CD4-positive, alpha-beta memory T cell (primary cell): Measurements from ENCODE around the gene HAUS3. TPM values are rescaled to one million over a fixed set of nuclear protein-coding genes. Genes with fewer than 3 reads are reported as not detected.
A peak's percentile ranks its signal among the peaks of the same experiment; 100 is the strongest.

Experiments used
- CTCF ChIA-PET: fragments of 350-600 bp; sonication (Branson Sonifier 250); formaldehyde crosslinking; loops from one replicate; lab custom pipeline; 2021; ENCODE audit warnings: inconsistent platforms; ENCODE audit not compliant: partially characterized antibody; lab: Charles Lee
- POLR2A ChIA-PET: fragments of 350-600 bp; sonication (Branson Sonifier 250); formaldehyde crosslinking; loops from one replicate; lab custom pipeline; 2021; ENCODE audit not compliant: partially characterized antibody; lab: Charles Lee
- DNase-seq, 5 donors: peaks; one replicate each; pipeline versions ENCODE4 v3.0.0 to v3.0.0-alpha.2; 2020 to 2022; ENCODE audit warnings: mixed read lengths in 1 of 5
- H3K27ac ChIP-seq: one replicate; pipeline ENCODE4 v1.7.0; 2013; ENCODE audit warnings: low read depth, low read length
- H3K27me3 ChIP-seq: 2 replicates; pipeline ENCODE4 v1.7.0; 2013; ENCODE audit warnings: mild to moderate bottlenecking, low read length, moderate library complexity; ENCODE audit not compliant: insufficient read depth
- H3K36me3 ChIP-seq: 2 replicates; pipeline ENCODE4 v1.7.0; 2013; ENCODE audit warnings: mild to moderate bottlenecking, low read length, moderate library complexity; ENCODE audit not compliant: insufficient read depth
- H3K4me1 ChIP-seq: 2 replicates; pipeline ENCODE4 v1.7.0; 2013; ENCODE audit warnings: mild to moderate bottlenecking, low read length, moderate library complexity; ENCODE audit not compliant: insufficient read depth
- H3K4me3 ChIP-seq, 2 donors: one replicate each; pipeline ENCODE4 v1.7.0; 2013; ENCODE audit warnings: low read length in 2 of 2, mild to moderate bottlenecking in 1 of 2
- H3K9me3 ChIP-seq, 2 donors: one replicate each; pipeline ENCODE4 v1.7.0; 2013; ENCODE audit warnings: low read length in 2 of 2, control low read depth in 1 of 2; ENCODE audit not compliant: control insufficient read depth in 1 of 2
- H3K27ac Mint-ChIP-seq, 7 donors: one replicate each; pipeline ENCODE4 v1.8.0; 2020 to 2021; ENCODE audit warnings: mixed read lengths in 7 of 7, mild to moderate bottlenecking in 6 of 7, inconsistent platforms in 3 of 7, moderate library complexity in 3 of 7
- H3K27me3 Mint-ChIP-seq, 2 donors: one replicate each; pipeline ENCODE4 v1.8.0; 2020 to 2021; ENCODE audit warnings: mixed read lengths in 2 of 2
- H3K36me3 Mint-ChIP-seq, 2 donors: one replicate each; pipeline ENCODE4 v1.8.0; 2020 to 2021; ENCODE audit warnings: mixed read lengths in 2 of 2, inconsistent platforms in 1 of 2, mild to moderate bottlenecking in 1 of 2
- H3K4me1 Mint-ChIP-seq, 4 donors: one replicate each; pipeline ENCODE4 v1.8.0; 2020 to 2021; ENCODE audit warnings: mixed read lengths in 4 of 4, mild to moderate bottlenecking in 1 of 4
- H3K4me3 Mint-ChIP-seq, 8 donors: one replicate each; pipeline ENCODE4 v1.8.0; 2020 to 2021; ENCODE audit warnings: mixed read lengths in 8 of 8, mild to moderate bottlenecking in 7 of 8, moderate library complexity in 6 of 8, inconsistent platforms in 3 of 8
- H3K9me3 Mint-ChIP-seq, 8 donors: one replicate each; pipeline ENCODE4 v1.8.0; 2020 to 2021; ENCODE audit warnings: mixed read lengths in 8 of 8, mild to moderate bottlenecking in 5 of 8, inconsistent platforms in 3 of 8, moderate library complexity in 1 of 8
- intact Hi-C: fragments of 100-400 bp; cut with micrococcal nuclease; formaldehyde crosslinking; loops from one replicate; pipeline ENCODE4 v1.15.1; 2023
- polyA plus RNA-seq, 2 donors: library from polyadenylated mRNA; unstranded; fragments of 300-500 nt; fragmentation: Illumina TruSeq; gene quantifications; one replicate each; pipeline ENCODE4 v1.2.3, GENCODE V29; 2021
- total RNA-seq, 2 experiments: library from RNA; stranded (reverse); gene quantifications; one replicate each; pipeline ENCODE4 v1.2.3, GENCODE V29; 2021

Gene HAUS3
- total and polyA plus RNA-seq, 4 experiments from 2014 or later = 24.8 to 43.9 (median 37.5) TPM

- Histone ChIP-seq H3K4me3 (no peak overlapping the region), H3K36me3 (peaks cover 5% of the 10 kb centered on the region), H3K27me3 (no peaks in the 10 kb centered on the region), H3K27ac (no peak overlapping the region), H3K4me1 (no peaks in the 10 kb centered on the region), H3K9me3 (no peaks in the 10 kb centered on the region)
- intact Hi-C loops = no loop called here
- no peak overlapping the region for H3K27ac Mint-ChIP-seq
- no peaks in the 10 kb centered on the region for H3K4me1 Mint-ChIP-seq
- H3K27me3 Mint-ChIP-seq = no peaks in the 10 kb centered on the region
- ChIA-PET CTCF (interaction anchor here (1.5 kb wide), 1 partner anchor 8 kb away, joined by 3 read pairs; no protein-coding TSS in a partner anchor), POLR2A (no interaction called here)
- no peak for DNase-seq
- H3K9me3 Mint-ChIP-seq = peaks cover 0 to 4% (median 0%) of the 10 kb centered on the region in 8 donors
- no peak overlapping the region for H3K4me3 Mint-ChIP-seq
- H3K36me3 Mint-ChIP-seq = peaks cover 9 to 28% of the 10 kb centered on the region in 2 donors
Observed at GRCh38 chr4:2193326-2193725, 48.6 kb downstream of the HAUS3 start.

GRCh38 chr4:2186865-2187172 is 55.1 kb downstream of the HAUS3 start:
- no peak overlapping the region for H3K4me3 ChIP-seq
- peaks cover 0 to 6% of the 10 kb centered on the region in 2 donors for H3K9me3 ChIP-seq
- peaks cover 0 to 36% (median 17%) of the 10 kb centered on the region in 8 donors for H3K9me3 Mint-ChIP-seq
- ChIA-PET POLR2A (interaction anchor here (1.1 kb wide), 1 partner anchor 15 kb away, joined by 3 read pairs; no protein-coding TSS in a partner anchor), CTCF (no interaction called here)
- H3K27me3 ChIP-seq = no peaks in the 10 kb centered on the region
- no peak overlapping the region for H3K27ac ChIP-seq
- H3K36me3 ChIP-seq = no peaks in the 10 kb centered on the region
- H3K36me3 Mint-ChIP-seq = peaks cover 18 to 48% of the 10 kb centered on the region in 2 donors
- no peaks in the 10 kb centered on the region for H3K4me1 Mint-ChIP-seq
- H3K27ac Mint-ChIP-seq = no peak overlapping the region
- DNase-seq = no peak
- H3K4me1 ChIP-seq = no peaks in the 10 kb centered on the region
- no peak overlapping the region for H3K4me3 Mint-ChIP-seq
- peaks cover 0 to 1% of the 10 kb centered on the region in 2 donors for H3K27me3 Mint-ChIP-seq
- intact Hi-C loops = no loop called here

DNA sequence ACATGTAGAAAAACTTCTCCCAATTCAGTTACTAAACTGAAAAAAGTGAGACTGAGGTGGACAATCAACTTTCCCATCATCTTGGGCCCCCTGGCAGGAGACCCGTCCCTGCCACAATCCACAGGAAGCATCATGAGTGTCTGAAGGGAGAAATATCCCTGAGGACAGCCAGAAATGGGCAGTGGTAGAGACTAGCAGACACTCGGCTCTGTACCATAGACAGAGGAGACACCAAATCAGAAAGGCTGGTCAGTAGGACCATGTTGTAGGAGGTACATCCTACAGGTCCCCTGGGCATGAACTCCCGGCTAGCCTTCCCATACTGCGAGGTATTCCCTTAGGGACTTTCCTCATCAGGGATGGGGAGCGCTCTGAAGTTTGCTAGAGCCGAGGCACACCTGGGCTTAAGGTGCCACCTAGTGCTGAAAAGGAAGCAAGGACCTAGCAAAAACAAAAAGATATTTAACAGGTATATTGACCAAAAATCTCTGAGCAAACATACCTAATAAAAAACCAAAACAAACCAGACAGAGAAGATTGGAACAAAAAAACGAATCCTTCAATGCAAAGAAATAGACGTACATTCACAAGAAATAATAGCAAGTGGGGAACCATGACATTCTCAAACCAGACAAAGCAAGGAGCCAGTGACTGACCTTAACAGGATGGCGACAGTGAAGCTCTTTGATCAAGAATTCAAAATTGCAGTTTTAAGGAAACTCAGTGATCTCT is 55.6 kb downstream of the HAUS3 start:
- Histone ChIP-seq H3K9me3 (peaks cover 0 to 6% of the 10 kb centered on the region in 2 donors), H3K36me3 (no peaks in the 10 kb centered on the region), H3K27ac (no peak overlapping the region), H3K27me3 (no peaks in the 10 kb centered on the region), H3K4me3 (no peak overlapping the region), H3K4me1 (no peaks in the 10 kb centered on the region)
- Mint-ChIP-seq H3K36me3 (peaks cover 18 to 47% of the 10 kb centered on the region in 2 donors), H3K4me1 (no peaks in the 10 kb centered on the region), H3K27me3 (peaks cover 1 to 3% of the 10 kb centered on the region in 2 donors), H3K27ac (no peak overlapping the region), H3K9me3 (peaks cover 0 to 36% (median 17%) of the 10 kb centered on the region in 8 donors), H3K4me3 (no peak overlapping the region)
- CTCF ChIA-PET = no interaction called here
- POLR2A ChIA-PET = no interaction called here
- intact Hi-C loops = no loop called here
- DNase-seq = no peak

DNA sequence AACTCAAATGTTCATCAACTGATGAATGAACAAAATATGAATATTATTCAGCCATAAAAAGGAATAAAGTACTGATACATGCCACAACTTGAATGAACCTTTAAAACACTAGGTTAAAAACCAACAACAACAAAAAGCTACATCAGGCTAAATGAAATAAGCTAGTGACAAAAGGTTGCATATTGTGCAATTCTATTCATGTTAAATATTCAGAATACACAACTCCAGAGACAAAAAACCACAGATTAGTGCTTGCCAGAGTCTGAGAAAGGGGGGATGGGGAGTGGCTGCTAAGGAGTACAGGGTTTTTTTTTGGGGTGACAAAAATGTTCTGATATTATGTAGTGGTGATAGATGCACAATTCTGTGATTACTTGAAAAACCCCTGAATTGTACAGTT is 58.5 kb downstream of the HAUS3 start:
- Histone ChIP-seq H3K27ac (no peak overlapping the region), H3K36me3 (no peaks in the 10 kb centered on the region), H3K9me3 (peaks cover 0 to 6% of the 10 kb centered on the region in 2 donors), H3K4me1 (no peaks in the 10 kb centered on the region), H3K27me3 (no peaks in the 10 kb centered on the region), H3K4me3 (no peak overlapping the region)
- ChIA-PET POLR2A (no interaction called here), CTCF (no interaction called here)
- DNase-seq = no peak
- H3K4me1 Mint-ChIP-seq = no peaks in the 10 kb centered on the region
- peaks cover 18 to 44% of the 10 kb centered on the region in 2 donors for H3K36me3 Mint-ChIP-seq
- intact Hi-C loops = no loop called here
- H3K27ac Mint-ChIP-seq = peak overlapping the region in 2 of 7 donors; percentile 3 to 43
- peaks cover 1 to 3% of the 10 kb centered on the region in 2 donors for H3K27me3 Mint-ChIP-seq
- H3K9me3 Mint-ChIP-seq = peaks cover 0 to 36% (median 17%) of the 10 kb centered on the region in 8 donors
- H3K4me3 Mint-ChIP-seq = no peak overlapping the region

DNA sequence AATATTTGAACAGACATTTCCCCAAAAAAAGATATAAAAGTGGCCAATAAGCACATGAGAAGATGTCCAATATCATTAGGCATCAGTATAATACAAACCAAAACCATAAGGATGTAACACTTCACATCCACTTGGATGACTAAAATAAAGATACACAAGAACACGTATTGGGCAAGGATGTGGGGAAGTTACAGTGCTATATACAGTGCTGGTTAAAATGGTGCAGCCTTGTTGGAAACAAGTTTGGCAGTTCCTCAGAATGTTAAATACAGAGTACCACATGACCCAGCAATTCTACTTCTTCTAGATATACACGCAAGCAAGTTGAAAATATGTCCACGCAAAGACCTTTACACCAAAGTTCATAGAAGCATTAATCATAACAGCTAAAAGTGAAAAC is 58.9 kb downstream of the HAUS3 start:
- Mint-ChIP-seq H3K4me1 (no peaks in the 10 kb centered on the region), H3K27ac (no peak overlapping the region), H3K27me3 (peaks cover 1 to 3% of the 10 kb centered on the region in 2 donors), H3K4me3 (no peak overlapping the region), H3K36me3 (peaks cover 18 to 42% of the 10 kb centered on the region in 2 donors), H3K9me3 (peaks cover 0 to 34% (median 17%) of the 10 kb centered on the region in 8 donors)
- Histone ChIP-seq H3K27me3 (no peaks in the 10 kb centered on the region), H3K36me3 (no peaks in the 10 kb centered on the region), H3K4me3 (no peak overlapping the region), H3K4me1 (no peaks in the 10 kb centered on the region), H3K27ac (no peak overlapping the region), H3K9me3 (peaks cover 0 to 6% of the 10 kb centered on the region in 2 donors)
- ChIA-PET CTCF (no interaction called here), POLR2A (no interaction called here)
- DNase-seq = no peak
- intact Hi-C loops = no loop called here

- CTCF ChIA-PET = interaction anchor here (0.6 kb wide), 1 partner anchor 329 kb away, joined by 4 read pairs; no protein-coding TSS in a partner anchor
- Histone ChIP-seq H3K36me3 (no peaks in the 10 kb centered on the region), H3K27me3 (no peaks in the 10 kb centered on the region), H3K9me3 (no peaks in the 10 kb centered on the region), H3K4me1 (no peaks in the 10 kb centered on the region), H3K27ac (no peak overlapping the region), H3K4me3 (no peak overlapping the region)
- peaks cover 0 to 12% (median 2%) of the 10 kb centered on the region in 8 donors for H3K9me3 Mint-ChIP-seq
- H3K27ac Mint-ChIP-seq = no peak overlapping the region
- POLR2A ChIA-PET = no interaction called here
- no peak overlapping the region for H3K4me3 Mint-ChIP-seq
- no peaks in the 10 kb centered on the region for H3K4me1 Mint-ChIP-seq
- intact Hi-C loops = no loop called here
- DNase-seq = no peak
- peaks cover 8 to 21% of the 10 kb centered on the region in 2 donors for H3K36me3 Mint-ChIP-seq
- H3K27me3 Mint-ChIP-seq = peaks cover 1 to 3% of the 10 kb centered on the region in 2 donors
Observed at GRCh38 chr4:2180410-2180809, 61.5 kb downstream of the HAUS3 start.

GRCh38 chr4:2179717-2180116 is 62.2 kb downstream of the HAUS3 start:
- Histone ChIP-seq H3K36me3 (no peaks in the 10 kb centered on the region), H3K9me3 (no peaks in the 10 kb centered on the region), H3K4me1 (no peaks in the 10 kb centered on the region), H3K27ac (no peak overlapping the region), H3K27me3 (no peaks in the 10 kb centered on the region), H3K4me3 (no peak overlapping the region)
- H3K36me3 Mint-ChIP-seq = peaks cover 4 to 14% of the 10 kb centered on the region in 2 donors
- intact Hi-C loops = no loop called here
- DNase-seq = no peak
- peaks cover 0 to 8% (median 1%) of the 10 kb centered on the region in 8 donors for H3K9me3 Mint-ChIP-seq
- peaks cover 1 to 3% of the 10 kb centered on the region in 2 donors for H3K27me3 Mint-ChIP-seq
- no peak overlapping the region for H3K4me3 Mint-ChIP-seq
- POLR2A ChIA-PET = no interaction called here
- no peaks in the 10 kb centered on the region for H3K4me1 Mint-ChIP-seq
- CTCF ChIA-PET = no interaction called here
- H3K27ac Mint-ChIP-seq = no peak overlapping the region
